Measurements from ENCODE around the gene MUC5AC. TPM values are rescaled to one million over a fixed set of nuclear protein-coding genes. Genes with fewer than 3 reads are reported as not detected.

Gene MUC5AC
- total RNA-seq, 2 donors from 2014 or later = not detected

- H3K27me3 ChIP-seq = no peaks in the 10 kb centered on the region
- no peaks in the 10 kb centered on the region for H3K9me3 ChIP-seq
- no peak overlapping the region for H3K4me3 ChIP-seq
- no peak overlapping the region for H3K27ac ChIP-seq
- no peaks in the 10 kb centered on the region for H3K36me3 ChIP-seq
- TF ChIP-seq CTCF (IDR thresholded peaks at IDR 0.05) = no peak
- H3K4me1 ChIP-seq = no peaks in the 10 kb centered on the region
- no peak for DNase-seq (ENCODE audit: low spot score)
Observed at GRCh38 chr11:1235306-1235900, 77.7 kb downstream of the MUC5AC start.

DNA sequence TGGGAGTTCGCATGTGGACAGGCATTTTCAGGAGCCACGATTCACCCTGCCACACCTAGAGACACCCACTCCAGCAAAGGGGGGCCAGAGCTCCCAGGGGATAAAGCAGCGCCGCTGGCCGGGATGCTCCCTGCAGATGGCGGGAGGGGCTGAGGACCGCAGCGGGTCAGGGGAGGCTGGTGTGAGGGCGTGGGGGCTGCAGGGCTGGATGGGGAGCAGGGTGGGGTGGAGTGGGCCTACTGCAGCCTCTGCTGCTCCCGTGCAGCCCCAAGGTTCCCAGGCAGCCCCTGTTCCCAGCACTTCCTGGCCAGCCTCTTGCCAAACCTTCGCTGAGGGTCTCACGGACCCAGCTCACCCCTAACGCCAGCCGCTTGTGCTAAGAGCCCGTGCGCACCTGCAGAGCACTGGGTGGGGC is 78.2 kb downstream of the MUC5AC start:
- TF ChIP-seq CTCF (IDR thresholded peaks at IDR 0.05) = no peak
- H3K36me3 ChIP-seq = no peaks in the 10 kb centered on the region
- DNase-seq (ENCODE audit: low spot score) = no peak

DNA sequence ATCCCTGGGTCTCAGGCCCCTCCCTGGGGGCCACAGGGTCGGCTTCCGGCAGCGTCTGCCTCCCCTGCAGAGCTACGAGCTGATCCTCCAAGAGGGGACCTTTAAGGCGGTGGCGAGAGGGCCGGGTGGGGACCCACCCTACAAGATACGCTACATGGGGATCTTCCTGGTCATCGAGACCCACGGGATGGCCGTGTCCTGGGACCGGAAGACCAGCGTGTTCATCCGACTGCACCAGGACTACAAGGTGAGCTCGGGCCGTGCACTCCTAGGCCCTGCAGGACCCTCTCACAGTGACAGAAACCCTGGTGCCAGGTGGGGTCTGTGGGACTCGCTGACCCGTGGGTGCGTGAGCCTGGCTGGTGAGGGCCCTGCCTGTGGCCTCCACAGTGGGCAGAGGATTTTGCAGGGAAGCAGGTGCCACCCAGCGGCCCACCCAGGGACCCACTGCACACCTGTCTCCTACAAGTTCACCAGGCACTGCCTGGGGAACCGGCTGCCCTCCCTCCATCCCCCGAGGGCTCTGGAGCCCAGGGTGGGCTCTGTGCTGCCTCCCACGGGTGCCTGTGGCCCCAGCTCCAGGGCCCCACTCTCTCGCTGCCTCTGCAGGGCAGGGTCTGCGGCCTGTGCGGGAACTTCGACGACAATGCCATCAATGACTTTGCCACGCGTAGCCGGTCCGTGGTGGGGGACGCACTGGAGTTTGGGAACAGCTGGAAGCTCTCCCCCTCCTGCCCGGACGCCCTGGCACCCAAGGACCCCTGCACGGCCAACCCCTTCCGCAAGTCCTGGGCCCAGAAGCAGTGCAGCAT is 78.8 kb downstream of the MUC5AC start:
- Histone ChIP-seq H3K27ac (no peak overlapping the region), H3K4me1 (no peaks in the 10 kb centered on the region), H3K4me3 (no peak overlapping the region), H3K9me3 (no peaks in the 10 kb centered on the region), H3K27me3 (no peaks in the 10 kb centered on the region), H3K36me3 (no peaks in the 10 kb centered on the region)
- no peak for DNase-seq (ENCODE audit: low spot score)
- no peak for TF ChIP-seq CTCF (IDR thresholded peaks at IDR 0.05)

More for the DNA sequence above, 78.2 kb downstream of the MUC5AC start:
- Histone ChIP-seq H3K27me3 (no peaks in the 10 kb centered on the region), H3K4me1 (no peaks in the 10 kb centered on the region), H3K9me3 (no peaks in the 10 kb centered on the region), H3K4me3 (no peak overlapping the region), H3K27ac (no peak overlapping the region)

DNA sequence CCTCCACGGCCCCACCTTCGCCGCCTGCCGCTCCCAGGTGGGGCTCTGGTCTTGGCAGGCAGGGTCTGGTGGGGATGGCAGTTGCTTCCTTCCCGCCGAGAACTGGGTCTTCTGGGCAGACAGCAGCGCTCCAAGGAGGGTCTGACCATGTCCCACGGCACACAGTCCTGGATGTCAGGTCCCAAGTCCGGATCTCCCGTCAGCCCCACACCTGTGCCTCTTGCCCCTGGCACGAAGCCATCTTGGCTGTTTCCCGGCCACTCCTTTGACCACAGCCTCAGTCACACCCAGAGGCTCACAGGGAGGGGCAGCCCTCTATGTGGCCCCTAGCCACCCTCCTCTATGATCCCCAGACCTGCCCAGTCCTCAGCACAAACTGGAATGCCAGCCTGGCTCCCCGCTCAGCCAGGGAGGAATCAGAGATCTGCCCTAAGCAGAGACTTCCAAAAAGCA is 79.4 kb downstream of the MUC5AC start:
- no peaks in the 10 kb centered on the region for H3K36me3 ChIP-seq
- H3K9me3 ChIP-seq = no peaks in the 10 kb centered on the region
- H3K4me1 ChIP-seq = no peaks in the 10 kb centered on the region
- no peak for DNase-seq (ENCODE audit: low spot score)
- no peaks in the 10 kb centered on the region for H3K27me3 ChIP-seq
- TF ChIP-seq CTCF (IDR thresholded peaks at IDR 0.05) = no peak
- H3K27ac ChIP-seq = no peak overlapping the region
- H3K4me3 ChIP-seq = no peak overlapping the region

- no peaks in the 10 kb centered on the region for H3K4me1 ChIP-seq
- no peak overlapping the region for H3K4me3 ChIP-seq
- no peak for TF ChIP-seq CTCF (IDR thresholded peaks at IDR 0.05)
- DNase-seq (ENCODE audit: low spot score) = no peak
- no peaks in the 10 kb centered on the region for H3K27me3 ChIP-seq
- H3K36me3 ChIP-seq = no peaks in the 10 kb centered on the region
- no peak overlapping the region for H3K27ac ChIP-seq
- H3K9me3 ChIP-seq = no peaks in the 10 kb centered on the region
Observed at GRCh38 chr11:1237851-1238250, 80.1 kb downstream of the MUC5AC start.

All from right atrium auricular region (tissue), 2 donors.